GM12892 (cell line): ENCODE data around the gene GULP1.

Source experiments
- POLR2A ChIP-seq: IDR thresholded peaks from 2 replicates; pipeline ENCODE4 v1.6.1; 2011; ENCODE audit warnings: low read depth, low read length, control low read depth
- TAF1 ChIP-seq: IDR thresholded peaks from 2 replicates; pipeline ENCODE4 v1.6.1; 2011; ENCODE audit warnings: low read depth, mild to moderate bottlenecking, control low read depth, low read length, borderline replicate concordance

- TF ChIP-seq POLR2A (no peak), TAF1 (no peak)
Observed at GRCh38 chr2:188345831-188346458, 54.3 kb downstream of the GULP1 start.
